Astrocyte of the cerebellum (primary cell): ENCODE measurements around the gene ANKS1B.
A peak's percentile ranks its signal among the peaks of the same experiment; 100 is the strongest.

Experiments
- DNase-seq: peaks from one replicate; pipeline ENCODE4 v3.0.0-alpha.2; 2011; ENCODE audit warnings: low read depth
- H3K4me3 ChIP-seq: 2 replicates; pipeline ENCODE4 v1.5.1; 2011; ENCODE audit warnings: mild to moderate bottlenecking, low read depth, low read length, moderate library complexity
- CTCF ChIP-seq: IDR thresholded peaks from 2 replicates; pipeline ENCODE4 v1.5.1; 2012; ENCODE audit warnings: low read length, low read depth, moderate library complexity, mild to moderate bottlenecking; ENCODE audit errors: missing control alignments
- in situ Hi-C: cut with HindIII; loops from 2 replicates; pipeline ENCODE4 v1.10.0; 2017; ENCODE audit warnings: low sequenced_read_pairs

ANKS1B gene

GRCh38 chr12:98821232-98821631, 1163.5 kb downstream of the ANKS1B start:
- in situ Hi-C loops: no loop called here

GRCh38 chr12:98819821-98820404, 1164.8 kb downstream of the ANKS1B start:
- peak; percentile 18 for DNase-seq
- no peak for TF ChIP-seq CTCF
- no peak overlapping the region for H3K4me3 ChIP-seq
- in situ Hi-C loops: no loop called here

More at GRCh38 chr12:98821232-98821631, 1163.5 kb downstream of the ANKS1B start:
- TF ChIP-seq CTCF: no peak
- DNase-seq: no peak
- H3K4me3 ChIP-seq: no peak overlapping the region

- no peak overlapping the region for H3K4me3 ChIP-seq
- in situ Hi-C loops: no loop called here
- TF ChIP-seq CTCF: no peak
- DNase-seq: no peak
Observed at GRCh38 chr12:98819071-98819470, 1165.7 kb downstream of the ANKS1B start.

GRCh38 chr12:98818239-98818638, 1166.5 kb downstream of the ANKS1B start:
- TF ChIP-seq CTCF: no peak
- no peak for DNase-seq
- no peak overlapping the region for H3K4me3 ChIP-seq
- in situ Hi-C loops: no loop called here

- in situ Hi-C loops: no loop called here
Observed at GRCh38 chr12:98817742-98818141, 1167.0 kb downstream of the ANKS1B start.

GRCh38 chr12:98816720-98817119, 1168.0 kb downstream of the ANKS1B start:
- no peak overlapping the region for H3K4me3 ChIP-seq
- no peak for DNase-seq
- no peak for TF ChIP-seq CTCF
- in situ Hi-C loops: no loop called here

More at GRCh38 chr12:98817742-98818141, 1167.0 kb downstream of the ANKS1B start:
- H3K4me3 ChIP-seq: no peak overlapping the region
- no peak for DNase-seq
- no peak for TF ChIP-seq CTCF
